ENCODE data around the gene NDUFB5. TPM values are rescaled to one million over a fixed set of nuclear protein-coding genes. Genes with fewer than 3 reads are reported as not detected.

Gene NDUFB5
- total RNA-seq, 4 donors from 2014 or later: 111 to 149 (median 122) TPM

DNA sequence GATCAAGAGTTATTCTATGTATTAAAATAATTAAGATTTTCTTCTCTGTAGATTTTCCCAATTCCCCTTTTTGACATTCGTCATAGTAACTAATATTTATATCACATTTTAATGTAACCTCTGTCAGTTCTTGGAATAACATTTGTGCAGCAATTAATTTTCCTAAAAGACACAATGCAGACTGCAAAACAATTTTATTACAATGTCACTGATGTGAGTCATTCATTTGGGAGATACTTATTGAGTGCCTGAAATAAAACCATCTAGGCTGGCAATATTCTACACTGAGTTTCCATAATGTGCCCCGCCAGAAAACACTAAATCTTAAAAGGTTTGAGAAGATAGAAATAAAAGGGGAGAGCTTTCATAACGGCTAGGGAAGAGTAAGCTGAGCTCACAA lies 41.6 kb downstream of the NDUFB5 start:
- intact Hi-C loops (cut with DNase I): no loop called here
- TF ChIP-seq, protein P1, sequence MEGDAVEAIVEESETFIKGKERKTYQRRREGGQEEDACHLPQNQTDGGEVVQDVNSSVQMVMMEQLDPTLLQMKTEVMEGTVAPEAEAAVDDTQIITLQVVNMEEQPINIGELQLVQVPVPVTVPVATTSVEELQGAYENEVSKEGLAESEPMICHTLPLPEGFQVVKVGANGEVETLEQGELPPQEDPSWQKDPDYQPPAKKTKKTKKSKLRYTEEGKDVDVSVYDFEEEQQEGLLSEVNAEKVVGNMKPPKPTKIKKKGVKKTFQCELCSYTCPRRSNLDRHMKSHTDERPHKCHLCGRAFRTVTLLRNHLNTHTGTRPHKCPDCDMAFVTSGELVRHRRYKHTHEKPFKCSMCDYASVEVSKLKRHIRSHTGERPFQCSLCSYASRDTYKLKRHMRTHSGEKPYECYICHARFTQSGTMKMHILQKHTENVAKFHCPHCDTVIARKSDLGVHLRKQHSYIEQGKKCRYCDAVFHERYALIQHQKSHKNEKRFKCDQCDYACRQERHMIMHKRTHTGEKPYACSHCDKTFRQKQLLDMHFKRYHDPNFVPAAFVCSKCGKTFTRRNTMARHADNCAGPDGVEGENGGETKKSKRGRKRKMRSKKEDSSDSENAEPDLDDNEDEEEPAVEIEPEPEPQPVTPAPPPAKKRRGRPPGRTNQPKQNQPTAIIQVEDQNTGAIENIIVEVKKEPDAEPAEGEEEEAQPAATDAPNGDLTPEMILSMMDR (IDR thresholded peaks at IDR 0.05): no peak
- TF ChIP-seq POLR2A (IDR thresholded peaks at IDR 0.05): no peak
- DNase-seq: no peak
- Histone ChIP-seq H3K9me3 (no peaks in the 10 kb centered on the region), H3K36me3 (no peaks in the 10 kb centered on the region), H3K27ac (no peak overlapping the region), H3K4me1 (peaks cover 0 to 11% of the 10 kb centered on the region in 2 donors), H3K27me3 (no peaks in the 10 kb centered on the region), H3K4me3 (replicated peaks in 1 of 3) (no peak overlapping the region)
- WGBS, 2 donors: 84% methylated on average over 3 of the region's 3 CpGs

DNA sequence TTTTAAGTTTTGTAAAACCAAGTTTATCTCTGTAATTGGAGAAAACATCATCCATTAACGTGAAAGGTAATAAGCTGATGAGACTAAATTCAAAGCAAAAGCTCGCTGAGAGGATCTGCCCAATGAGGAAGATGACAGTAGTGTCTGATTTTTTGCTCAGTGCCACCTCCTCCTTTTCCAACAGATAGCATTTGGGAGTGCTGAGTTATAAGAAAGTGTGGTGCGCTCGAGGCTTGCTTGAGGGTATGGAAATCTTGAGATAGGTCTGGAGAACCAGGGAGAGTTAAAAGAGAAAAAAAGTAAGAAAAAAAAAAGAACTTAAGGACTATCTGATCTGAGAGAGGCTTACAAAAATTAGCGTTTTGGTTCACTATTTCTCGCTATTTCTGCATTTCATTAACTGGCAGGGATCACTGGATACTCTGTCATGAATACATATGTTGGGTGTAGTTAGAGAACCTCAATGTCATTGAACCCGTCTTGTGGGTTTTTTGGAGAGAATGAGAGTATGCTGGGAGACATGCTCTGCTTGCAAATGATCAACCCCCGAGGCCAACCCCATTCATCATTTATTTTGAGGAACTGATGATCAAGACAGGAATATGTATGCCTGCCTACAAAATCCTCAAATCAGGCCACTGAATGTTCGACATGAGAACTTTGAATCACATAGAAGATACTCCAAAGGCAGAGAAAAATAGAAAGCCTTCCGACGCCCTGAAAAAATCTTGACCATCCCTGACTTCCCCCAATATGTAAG lies 47.3 kb downstream of the NDUFB5 start:
- H3K27me3 ChIP-seq: no peaks in the 10 kb centered on the region
- 56 to 58% methylated on average over 11 of the region's 11 CpGs for WGBS, 2 donors
- H3K27ac ChIP-seq: peak overlapping the region; percentile 88 to 96 (median 89)
- TF ChIP-seq, protein P1 (IDR thresholded peaks at IDR 0.05): no peak
- TF ChIP-seq POLR2A (IDR thresholded peaks at IDR 0.05): no peak
- H3K9me3 ChIP-seq: no peaks in the 10 kb centered on the region
- DNase-seq: no peak
- peaks cover 0 to 12% of the 10 kb centered on the region in 2 donors for H3K4me1 ChIP-seq
- intact Hi-C loops (cut with DNase I): no loop called here
- H3K36me3 ChIP-seq: no peaks in the 10 kb centered on the region
- H3K4me3 ChIP-seq (replicated peaks in 1 of 3): peak overlapping the region; percentile 47 to 59 (median 50)

DNA sequence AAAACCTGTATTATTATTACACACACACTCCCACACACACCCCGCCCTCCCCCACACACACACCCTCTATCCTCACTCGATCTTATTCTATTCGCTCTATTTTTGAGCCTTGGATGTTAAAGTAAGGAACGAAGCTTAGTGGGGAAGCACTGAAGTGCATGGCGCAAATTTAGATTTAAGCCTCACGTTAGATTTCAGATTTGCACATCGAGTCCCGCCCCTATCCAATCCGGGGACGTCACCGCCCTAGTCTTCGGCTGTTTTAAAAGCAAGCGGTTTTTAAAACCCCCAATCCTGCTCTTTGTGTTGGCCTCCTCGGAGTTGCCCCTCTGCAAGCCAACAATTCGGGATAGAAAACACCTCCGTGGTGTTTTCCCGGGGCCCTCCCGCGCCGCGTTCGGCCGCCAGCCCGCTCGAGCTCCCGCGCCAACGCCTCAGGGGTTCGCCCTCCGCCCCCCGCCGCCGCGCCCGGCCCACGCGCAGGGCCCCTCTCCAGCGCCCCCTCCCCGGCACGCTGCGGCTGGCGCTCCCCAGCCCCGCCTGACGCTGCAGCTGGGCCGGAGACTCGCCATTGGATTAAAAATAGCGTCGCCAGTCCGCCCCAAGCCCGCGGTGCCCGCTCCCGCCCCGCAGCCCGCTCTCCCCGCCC lies 48.0 kb downstream of the NDUFB5 start, which contains the start of gene USP13:
USP13 (plus strand) TSS at position 594 of the 649 bp plus-strand sequence. CDS start 186 bp downstream, outside the sequence.
- Histone ChIP-seq H3K36me3 (no peaks in the 10 kb centered on the region), H3K4me3 (replicated peaks in 1 of 3) (peak within 1 kb of the TSS; percentile 47 to 59 (median 53)), H3K27me3 (no peaks in the 10 kb centered on the region), H3K4me1 (peaks cover 0 to 12% of the 10 kb centered on the region in 2 donors), H3K9me3 (no peaks in the 10 kb centered on the region), H3K27ac (peak within 1 kb of the TSS; percentile 88 to 98 (median 96))
- TF ChIP-seq, protein P1 (IDR thresholded peaks at IDR 0.05): peak in 2 of 6 experiments; percentile 3 to 39
- TF ChIP-seq POLR2A (IDR thresholded peaks at IDR 0.05): peak in 1 of 2 donors; percentile 48
- 0 to 1% methylated on average over 17 to 36 of the region's 56 CpGs for WGBS, 2 donors
- DNase-seq: peak; percentile 73 to 74
- intact Hi-C loops (cut with DNase I): no loop called here

DNA sequence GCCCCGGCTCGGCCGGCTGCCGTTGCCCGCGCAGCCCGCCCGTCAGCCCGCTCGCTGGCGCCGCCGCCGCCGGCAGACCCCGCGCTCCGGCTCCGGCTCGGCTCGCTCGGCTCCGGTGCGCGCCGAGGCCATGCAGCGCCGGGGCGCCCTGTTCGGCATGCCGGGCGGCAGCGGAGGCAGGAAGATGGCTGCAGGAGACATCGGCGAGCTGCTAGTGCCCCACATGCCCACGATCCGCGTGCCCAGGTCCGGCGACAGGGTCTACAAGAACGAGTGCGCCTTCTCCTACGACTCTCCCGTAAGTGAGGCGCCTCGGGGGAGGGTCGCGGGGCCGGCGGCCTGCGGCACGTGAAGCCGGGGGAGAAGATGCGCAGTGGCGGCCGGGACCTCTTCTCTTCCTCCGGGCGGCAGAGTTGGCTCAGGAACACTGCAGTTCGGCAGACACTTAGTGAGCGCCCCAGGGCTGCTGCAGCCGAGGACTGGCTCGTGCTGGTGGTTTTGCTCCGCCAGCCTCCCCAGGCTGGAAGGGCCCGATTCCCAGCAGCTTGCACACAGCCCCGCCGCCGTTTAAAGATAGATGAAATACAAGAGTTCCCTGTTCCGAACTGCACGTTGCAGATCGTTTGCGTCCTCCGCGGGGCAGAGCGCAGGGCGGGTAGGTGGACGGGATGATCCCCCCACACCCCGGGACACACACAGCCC lies 48.7 kb downstream of the NDUFB5 start:
- intact Hi-C loops (cut with DNase I): no loop called here
- 0% methylated on average over 10 to 12 of the region's 77 CpGs for WGBS, 2 donors
- peak in 1 of 2 donors; percentile 60 for TF ChIP-seq POLR2A (IDR thresholded peaks at IDR 0.05)
- TF ChIP-seq, protein P1 (IDR thresholded peaks at IDR 0.05): peak in 1 of 6 experiments; percentile 36

More for the DNA sequence above, 48.7 kb downstream of the NDUFB5 start:
- Histone ChIP-seq H3K36me3 (no peaks in the 10 kb centered on the region), H3K4me1 (peaks cover 0 to 12% of the 10 kb centered on the region in 2 donors), H3K9me3 (no peaks in the 10 kb centered on the region), H3K27me3 (no peaks in the 10 kb centered on the region), H3K27ac (peak overlapping the region; percentile 77 to 98 (median 96)), H3K4me3 (replicated peaks in 1 of 3) (peak overlapping the region; percentile 46 to 59 (median 53))
- peak; percentile 86 to 88 for DNase-seq

Data from thyroid gland (tissue), 4 donors.